ENCODE data around the gene PSMG4. TPM values are rescaled to one million over a fixed set of nuclear protein-coding genes. Genes with fewer than 3 reads are reported as not detected.

The PSMG4 gene
- total RNA-seq, 1 donor from 2014 or later = 37.2 TPM

DNA sequence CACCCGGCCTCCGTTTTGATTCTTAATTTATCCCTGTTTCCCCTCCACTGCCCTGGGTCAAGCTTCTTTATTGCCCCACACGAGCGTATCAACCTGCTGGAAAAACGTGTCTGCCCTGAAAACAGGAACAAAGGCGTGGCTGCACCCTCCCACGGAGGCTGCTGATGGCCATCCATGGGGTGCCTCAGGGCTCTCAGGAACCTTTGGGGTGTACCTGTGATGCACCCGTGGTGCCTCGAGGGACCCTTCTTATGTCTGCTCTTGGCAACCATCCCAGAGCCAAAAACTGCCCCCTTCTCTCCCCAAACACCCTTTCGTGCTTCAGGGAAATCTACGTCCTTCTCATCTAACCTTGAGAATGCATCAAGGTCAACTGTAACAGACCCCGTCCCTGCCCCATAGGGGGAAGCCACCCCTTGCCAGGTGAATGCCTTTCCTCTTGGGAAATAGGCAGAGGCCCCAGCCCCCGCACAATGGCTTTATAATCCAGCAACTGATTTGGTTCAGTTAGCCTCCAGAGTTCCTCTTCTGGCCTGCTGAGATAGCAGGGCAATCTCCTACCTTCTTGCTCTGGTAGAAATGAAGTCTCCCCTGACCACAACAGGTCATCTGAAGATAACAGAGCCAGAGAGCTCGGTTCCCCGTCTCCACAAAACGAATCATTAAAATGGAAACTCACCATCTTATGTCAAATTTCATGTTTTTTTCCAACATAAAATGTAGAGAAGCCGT lies 29.4 kb downstream of the PSMG4 start:
- peaks cover 13% of the 10 kb centered on the region for H3K36me3 Mint-ChIP-seq (ENCODE audit: unreplicated experiment)
- H3K9me3 Mint-ChIP-seq (ENCODE audit: unreplicated experiment) = peaks cover 24% of the 10 kb centered on the region
- no peak overlapping the region for H3K4me3 Mint-ChIP-seq (ENCODE audit: unreplicated experiment)
- H3K4me1 Mint-ChIP-seq (ENCODE audit: low read depth, unreplicated experiment) = peaks cover 13% of the 10 kb centered on the region
- peaks cover 16% of the 10 kb centered on the region for H3K27me3 Mint-ChIP-seq (ENCODE audit: unreplicated experiment)
- DNase-seq = no peak
- H3K27ac Mint-ChIP-seq (ENCODE audit: unreplicated experiment) = peak overlapping the region; percentile 28
- TF ChIP-seq CTCF (IDR thresholded peaks at IDR 0.05; ENCODE audit: partially characterized antibody, unreplicated experiment) = no peak

DNA sequence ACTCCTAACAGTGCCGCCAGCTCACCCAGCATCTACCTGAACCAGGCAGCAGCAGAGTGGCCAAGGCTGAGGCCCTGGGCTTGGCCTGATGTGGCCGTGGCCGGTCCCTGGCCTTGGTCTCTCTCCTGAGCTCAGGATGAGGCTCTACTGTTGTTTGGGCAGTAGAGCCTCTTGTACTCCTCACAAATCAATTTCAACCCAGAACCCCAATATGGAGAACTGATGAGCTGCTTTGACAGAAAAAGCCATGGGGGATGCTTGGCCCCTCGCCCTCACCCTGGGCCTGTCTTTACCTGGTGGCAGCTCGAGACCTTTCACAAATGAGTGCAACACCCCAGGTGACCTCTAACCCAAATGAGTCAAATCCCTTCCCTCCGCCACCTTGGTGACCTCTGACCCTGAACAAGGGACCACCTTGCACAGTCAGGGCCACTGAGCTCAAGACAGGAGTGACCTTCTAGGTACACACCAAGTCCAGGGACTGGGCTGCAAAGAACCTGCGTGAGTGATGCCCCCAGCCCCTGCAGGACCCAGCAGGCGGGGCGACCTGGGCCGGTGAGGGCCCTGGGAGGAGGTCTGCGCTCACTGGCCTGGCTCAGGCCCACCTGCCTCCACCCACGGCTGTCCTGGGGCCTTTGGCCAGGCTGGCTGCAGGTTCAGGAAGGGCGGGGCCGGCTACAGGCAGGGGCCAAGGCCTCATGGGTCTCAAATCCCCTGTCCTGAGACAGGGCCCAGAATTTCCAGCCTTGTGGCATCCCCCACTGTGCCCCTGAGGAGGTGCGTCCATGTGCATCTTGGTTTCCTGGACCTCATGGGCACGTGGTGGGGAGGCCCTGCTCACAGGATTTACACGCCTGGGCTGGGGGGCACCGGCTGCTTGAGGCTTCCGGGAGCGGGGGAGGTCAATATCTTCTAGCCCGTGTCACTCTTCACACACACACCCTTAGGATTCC lies 30.2 kb downstream of the PSMG4 start:
- Mint-ChIP-seq H3K4me1 (ENCODE audit: low read depth, unreplicated experiment) (peaks cover 18% of the 10 kb centered on the region), H3K4me3 (ENCODE audit: unreplicated experiment) (no peak overlapping the region), H3K27ac (ENCODE audit: unreplicated experiment) (no peak overlapping the region), H3K36me3 (ENCODE audit: unreplicated experiment) (peaks cover 9% of the 10 kb centered on the region), H3K27me3 (ENCODE audit: unreplicated experiment) (peaks cover 14% of the 10 kb centered on the region), H3K9me3 (ENCODE audit: unreplicated experiment) (peaks cover 19% of the 10 kb centered on the region)
- DNase-seq = no peak
- TF ChIP-seq CTCF (IDR thresholded peaks at IDR 0.05; ENCODE audit: partially characterized antibody, unreplicated experiment) = no peak

- peaks cover 21% of the 10 kb centered on the region for H3K9me3 Mint-ChIP-seq (ENCODE audit: unreplicated experiment)
- H3K4me3 Mint-ChIP-seq (ENCODE audit: unreplicated experiment) = no peak overlapping the region
- DNase-seq = no peak
- H3K27me3 Mint-ChIP-seq (ENCODE audit: unreplicated experiment) = peaks cover 14% of the 10 kb centered on the region
- H3K36me3 Mint-ChIP-seq (ENCODE audit: unreplicated experiment) = peaks cover 9% of the 10 kb centered on the region
- H3K4me1 Mint-ChIP-seq (ENCODE audit: low read depth, unreplicated experiment) = peaks cover 21% of the 10 kb centered on the region
- no peak for TF ChIP-seq CTCF (IDR thresholded peaks at IDR 0.05; ENCODE audit: partially characterized antibody, unreplicated experiment)
- no peak overlapping the region for H3K27ac Mint-ChIP-seq (ENCODE audit: unreplicated experiment)
Measured at GRCh38 chr6:3289664-3290055, 30.9 kb downstream of the PSMG4 start.

- peak overlapping the region; percentile 28 for H3K27ac Mint-ChIP-seq (ENCODE audit: unreplicated experiment)
Measured at GRCh38 chr6:3290149-3290930, 31.6 kb downstream of the PSMG4 start.

More at GRCh38 chr6:3290149-3290930, 31.6 kb downstream of the PSMG4 start:
- peaks cover 6% of the 10 kb centered on the region for H3K36me3 Mint-ChIP-seq (ENCODE audit: unreplicated experiment)
- peak overlapping the region; percentile 32 for H3K4me3 Mint-ChIP-seq (ENCODE audit: unreplicated experiment)
- H3K4me1 Mint-ChIP-seq (ENCODE audit: low read depth, unreplicated experiment) = peaks cover 27% of the 10 kb centered on the region
- H3K27me3 Mint-ChIP-seq (ENCODE audit: unreplicated experiment) = peaks cover 14% of the 10 kb centered on the region
- TF ChIP-seq CTCF (IDR thresholded peaks at IDR 0.05; ENCODE audit: partially characterized antibody, unreplicated experiment) = no peak
- DNase-seq = no peak
- peaks cover 26% of the 10 kb centered on the region for H3K9me3 Mint-ChIP-seq (ENCODE audit: unreplicated experiment)

Data from glutamatergic neuron (in vitro differentiated cells).